HepG2 (cell line): ENCODE data around the gene NRDC. TPM values are rescaled to one million over a fixed set of nuclear protein-coding genes. Genes with fewer than 3 reads are reported as not detected.

Experiments used
- ATAC-seq: fragments of 200-7000 bp; cut with Tn5 transposase; 3 replicates; pipeline ENCODE4 v1.9.1; 2020; ENCODE audit warnings: mild to moderate bottlenecking, moderate library complexity
- BruUV-seq: library from RNA; stranded (reverse); fragments of 400-500 nt; replicated peaks from 2 replicates; lab custom pipeline; 2021; lab: Mats Ljungman, UMichigan
- CTCF ChIA-PET: fragments of 300-600 bp; formaldehyde crosslinking; extraction: SDS; loops from one replicate; lab custom pipeline; 2021; ENCODE audit warnings: low total read pairs, inconsistent platforms, low intra/inter-chr PET ratio; lab: Yijun Ruan, JAX
- POLR2A ChIA-PET: fragments of 350-600 bp; sonication (Branson Sonifier 250); formaldehyde crosslinking; loops from one replicate; lab custom pipeline; 2020; ENCODE audit warnings: antibody characterized with exemption, inconsistent platforms; lab: Yijun Ruan, JAX
- DNase-seq: peaks from one replicate; pipeline ENCODE4 v3.0.0-alpha.2; 2015; ENCODE audit warnings: low spot score
- FAIRE-seq: peaks from 3 replicates; lab custom pipeline; 2011; peaks lifted over from hg19 to GRCh38; lab: Jason Lieb, UNC
- H2AFZ ChIP-seq: one replicate; pipeline ENCODE4 v1.6.1; 2011; ENCODE audit warnings: low read length, inconsistent platforms
- H3K27ac ChIP-seq: fragments of 300-600 bp; 3 replicates; pipeline ENCODE4 v1.8.0; 2011; ENCODE audit warnings: mixed run types, mild to moderate bottlenecking, mixed read lengths, low read length, inconsistent platforms; ENCODE audit not compliant: insufficient read depth; ENCODE audit errors: extremely low read length
- H3K27me3 ChIP-seq, 2 experiments: fragments of 200-600 bp in 1 of 2; 2 replicates in 1 of 2; 3 replicates in 1 of 2; pipeline versions ENCODE4 v1.6.0 to v1.8.0; 2011; ENCODE audit warnings: low read length in 2 of 2, mild to moderate bottlenecking in 2 of 2, moderate library complexity in 2 of 2, inconsistent platforms in 1 of 2; ENCODE audit not compliant: insufficient read depth in 2 of 2, control insufficient read depth in 1 of 2
- H3K36me3 ChIP-seq, 2 experiments: fragments of 200-600 bp in 1 of 2; replicated peaks in 1 of 2; 2 replicates in 1 of 2; 3 replicates in 1 of 2; pipeline versions ENCODE4 v1.5.1 to v1.8.0; 2011; ENCODE audit warnings: low read length in 2 of 2, inconsistent platforms in 1 of 2; ENCODE audit not compliant: insufficient read depth in 2 of 2, control insufficient read depth in 1 of 2
- H3K4me1 ChIP-seq: 2 replicates; pipeline ENCODE4 v1.5.1; 2012; ENCODE audit warnings: low read length, inconsistent platforms; ENCODE audit not compliant: insufficient read depth
- H3K4me2 ChIP-seq: 2 replicates; pipeline ENCODE4 v1.6.0; 2011; ENCODE audit warnings: low read depth, low read length, inconsistent platforms
- H3K4me3 ChIP-seq, 3 experiments: fragments of 200-600 bp in 1 of 3; sonication (generic), shearing (Covaris generic) in 1 of 3; replicated peaks in 1 of 3; 2 replicates each; pipeline ENCODE4 v1.5.1; 2011 to 2016; ENCODE audit warnings: low read length in 3 of 3, inconsistent platforms in 2 of 3, low read depth in 2 of 3, mild to moderate bottlenecking in 2 of 3, control low read depth in 1 of 3, mixed read lengths in 1 of 3; ENCODE audit not compliant: insufficient read depth in 1 of 3
- H3K79me2 ChIP-seq: one replicate; pipeline ENCODE4 v1.6.1; 2011; ENCODE audit warnings: low read length, inconsistent platforms; ENCODE audit not compliant: insufficient read depth
- H3K9ac ChIP-seq: 2 replicates; pipeline ENCODE4 v1.6.0; 2011; ENCODE audit warnings: mild to moderate bottlenecking, low read depth, low read length, inconsistent platforms; ENCODE audit not compliant: insufficient read depth
- H3K9me3 ChIP-seq: 2 replicates; pipeline ENCODE4 v1.5.1; 2012; ENCODE audit warnings: mild to moderate bottlenecking, low read length
- H4K20me1 ChIP-seq: 2 replicates; pipeline ENCODE4 v1.6.0; 2011; ENCODE audit warnings: inconsistent platforms, mild to moderate bottlenecking, low read length, moderate library complexity; ENCODE audit not compliant: insufficient read depth
- MED8 ChIP-seq: sonication (generic); formaldehyde crosslinking; IDR thresholded peaks from 2 replicates; pipeline ENCODE4 v1.8.1; 2023; ENCODE audit warnings: mild to moderate bottlenecking, missing genetic modification reagents; ENCODE audit not compliant: insufficient replicate concordance
- REPIN1 ChIP-seq: sonication (generic); formaldehyde crosslinking; IDR thresholded peaks from 2 replicates; pipeline ENCODE4 v1.8.0; 2022; ENCODE audit warnings: missing genetic modification reagents, low read depth, mild to moderate bottlenecking, borderline replicate concordance
- ZBTB21 ChIP-seq: sonication (generic); formaldehyde crosslinking; IDR thresholded peaks from 2 replicates; pipeline ENCODE4 v1.4.0; 2020; ENCODE audit warnings: missing genetic modification reagents
- ZNF121 ChIP-seq: sonication (generic); formaldehyde crosslinking; IDR thresholded peaks from 2 replicates; pipeline ENCODE4 v1.5.0; 2020; ENCODE audit warnings: mild to moderate bottlenecking, missing genetic modification reagents
- ZNF615 ChIP-seq: sonication (generic); formaldehyde crosslinking; IDR thresholded peaks from 2 replicates; pipeline ENCODE4 v1.5.0; 2020; ENCODE audit warnings: mild to moderate bottlenecking, missing genetic modification reagents, borderline replicate concordance
- ZNF766 ChIP-seq: sonication (generic); formaldehyde crosslinking; IDR thresholded peaks from 2 replicates; pipeline ENCODE4 v1.5.0; 2020; ENCODE audit warnings: missing genetic modification reagents, borderline replicate concordance
- WGBS: methylation state at CpG from one replicate; pipeline ENCODE4 v1.1.6; 2017; ENCODE audit warnings: low lambda C conversion rate; 5-methylcytosine and 5-hydroxymethylcytosine counted together
- in situ Hi-C: cut with HindIII; loops from 2 replicates; pipeline ENCODE4 v1.10.0; 2017; ENCODE audit warnings: low pct_unique_long_range_greater_than_20kb; ENCODE audit not compliant: extremely low pct_ligation_motif_present
- intact Hi-C: fragments of 100-400 bp; cut with micrococcal nuclease; formaldehyde crosslinking; loops from one replicate; pipeline ENCODE4 v1.10.0; 2022; ENCODE audit not compliant: unreplicated experiment
- polyA plus RNA-seq, 8 experiments: library from polyadenylated mRNA; depleted of rRNA in 3 of 8; stranded (reverse) in 7 of 8; unstranded in 1 of 8; fragments of >200 nt; fragmentation: Illumina TruSeq in 4 of 8; extraction: Trizol in 4 of 8; gene quantifications; 2 replicates each; pipeline versions ENCODE4 v1.2.1 to v1.2.3, GENCODE V29; 2011 to 2016; ENCODE audit warnings: low read depth in 4 of 8, missing spikeins in 1 of 8, mixed read lengths in 1 of 8; ENCODE audit not compliant: insufficient read depth in 1 of 8
- total RNA-seq, 5 experiments: library from RNA; depleted of rRNA; stranded (reverse); fragments of >200 nt; fragmentation: Illumina TruSeq; extraction: Trizol; gene quantifications; 2 replicates each; pipeline ENCODE4 v1.2.3, GENCODE V29; 2016; ENCODE audit warnings: low read depth in 1 of 5
- TF ChIP-seq, protein P1 (sequence below): sonication (generic); formaldehyde crosslinking; IDR thresholded peaks from 2 replicates; pipeline ENCODE4 v1.8.1; 2023; ENCODE audit warnings: missing genetic modification reagents, mild to moderate bottlenecking, borderline replicate concordance
- TF ChIP-seq, protein P2 (sequence below): sonication (generic); formaldehyde crosslinking; IDR thresholded peaks from 2 replicates; pipeline ENCODE4 v1.8.1; 2023; ENCODE audit warnings: missing genetic modification reagents, inconsistent platforms, borderline replicate concordance

NRDC gene
- total and polyA plus RNA-seq, 2 of the 13 experiments (the other 11 are each of a cell fraction or from before 2014, with no cell fraction given): 57.6 to 64.9 TPM

DNA sequence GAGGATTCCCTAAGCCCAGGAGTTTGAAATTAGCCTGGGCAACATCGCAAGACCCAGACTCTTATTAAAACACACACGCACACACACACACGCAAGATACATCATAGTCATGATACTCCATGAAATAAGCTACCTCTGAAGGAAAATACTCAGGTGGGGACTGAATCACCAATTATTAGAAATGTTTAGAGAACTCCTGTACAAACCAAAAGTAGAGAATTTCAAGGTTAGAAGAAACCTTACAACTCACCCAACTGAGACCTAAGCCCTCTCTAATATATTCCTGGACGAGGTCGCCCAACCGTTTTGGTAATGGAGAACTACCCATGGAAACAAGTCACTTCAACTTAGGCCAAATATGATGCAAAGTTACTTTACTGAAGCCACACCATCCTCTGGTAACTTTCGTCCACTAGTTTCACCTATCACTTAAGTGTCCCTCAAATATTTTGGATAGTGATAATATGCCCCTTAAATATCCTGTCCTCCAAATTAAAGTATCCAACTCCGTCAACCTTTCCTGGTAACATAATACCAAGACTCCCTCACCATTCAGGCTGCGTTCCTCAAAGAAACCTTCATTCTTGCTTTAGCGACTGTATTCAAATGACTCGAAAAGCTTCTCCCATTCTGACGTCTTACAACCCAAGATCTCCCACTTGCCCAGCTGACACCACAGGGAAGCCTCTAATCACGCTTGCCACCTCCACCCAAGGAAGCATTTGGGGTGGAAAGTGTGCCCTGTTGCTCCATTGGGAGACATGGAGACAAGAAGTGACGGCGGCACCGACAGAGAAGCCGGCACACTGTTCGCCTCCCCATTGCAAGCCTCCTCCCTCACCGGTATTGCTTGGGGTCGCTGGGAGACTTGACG is 856 bp downstream of the NRDC start:
- H2AFZ ChIP-seq: no peak overlapping the region
- peaks cover 53% of the 10 kb centered on the region for H3K79me2 ChIP-seq
- H3K4me1 ChIP-seq: peaks cover 43% of the 10 kb centered on the region
- TF ChIP-seq ZNF615 (CRISPR knock-in tag) (0 out of 2 replicates have a peak, but pooled peaks have one; percentile 9), ZNF766 (0 out of 2 replicates have a peak, but pooled peaks have one; percentile 36), ZNF121 (CRISPR knock-in tag) (peak; percentile 66), REPIN1 (0 out of 2 replicates have a peak, but pooled peaks have one; percentile 5), MED8 (CRISPR knock-in tag) (no peak), ZBTB21 (0 out of 2 replicates have a peak, but pooled peaks have one; percentile 2)
- TF ChIP-seq, protein P1, sequence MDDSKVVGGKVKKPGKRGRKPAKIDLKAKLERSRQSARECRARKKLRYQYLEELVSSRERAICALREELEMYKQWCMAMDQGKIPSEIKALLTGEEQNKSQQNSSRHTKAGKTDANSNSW: 0 out of 2 replicates have a peak, but pooled peaks have one; percentile 9
- TF ChIP-seq, protein P2, sequence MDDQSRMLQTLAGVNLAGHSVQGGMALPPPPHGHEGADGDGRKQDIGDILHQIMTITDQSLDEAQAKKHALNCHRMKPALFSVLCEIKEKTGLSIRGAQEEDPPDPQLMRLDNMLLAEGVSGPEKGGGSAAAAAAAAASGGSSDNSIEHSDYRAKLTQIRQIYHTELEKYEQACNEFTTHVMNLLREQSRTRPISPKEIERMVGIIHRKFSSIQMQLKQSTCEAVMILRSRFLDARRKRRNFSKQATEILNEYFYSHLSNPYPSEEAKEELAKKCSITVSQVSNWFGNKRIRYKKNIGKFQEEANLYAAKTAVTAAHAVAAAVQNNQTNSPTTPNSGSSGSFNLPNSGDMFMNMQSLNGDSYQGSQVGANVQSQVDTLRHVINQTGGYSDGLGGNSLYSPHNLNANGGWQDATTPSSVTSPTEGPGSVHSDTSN: no peak
- TSS peak; percentile 65 for BruUV-seq
- peak overlapping the region; percentile 90 for H3K4me2 ChIP-seq
- H3K9ac ChIP-seq: peak overlapping the region; percentile 98
- ChIA-PET CTCF (no interaction called here), POLR2A (interaction anchor here (0.6 to 1.0 kb wide), 4 partner anchors 8 to 1299 kb away, joined by 3 to 4 read pairs (median 3); partner anchors contain the start of gene TXNDC12)
- intact Hi-C loops (no loop called here), in situ Hi-C loops (no loop called here)
- DNase-seq (no peak), FAIRE-seq (no peak), ATAC-seq (peak; percentile 37)
- 2% methylated on average over 13 of the region's 21 CpGs for WGBS
- H3K36me3 ChIP-seq: no peaks in the 10 kb centered on the region
- H3K27me3 ChIP-seq: no peaks in the 10 kb centered on the region; a peak in 1 of 5 replicates
- H4K20me1 ChIP-seq: peaks cover 4% of the 10 kb centered on the region; the same call in 1 of the 2 replicates
- peak overlapping the region; percentile 78 to 98 (median 93) for H3K4me3 ChIP-seq
- H3K9me3 ChIP-seq: no peaks in the 10 kb centered on the region
- peak overlapping the region; percentile 95 for H3K27ac ChIP-seq
